Upper lobe of left lung (tissue), 4 donors: ENCODE results near the gene NHLRC4.

Experiments
- CTCF ChIP-seq, 6 experiments: fragments of 450-650 bp in 4 of 6; fragments of 200-600 bp in 2 of 6; sonication (generic) in 2 of 6; IDR thresholded peaks; one replicate each; pipeline ENCODE4 v1.5.1; 2016 to 2019; ENCODE audit warnings: antibody characterized with exemption in 6 of 6
- EP300 ChIP-seq, 4 donors: sonication (generic); formaldehyde crosslinking; IDR thresholded peaks; one replicate each; pipeline ENCODE4 v1.5.1; 2017; ENCODE audit warnings: antibody characterized with exemption in 4 of 4, control low read depth in 2 of 4
- POLR2A ChIP-seq, 4 donors: fragments of 450-650 bp; IDR thresholded peaks; one replicate each; pipeline ENCODE4 v1.5.1; 2016 to 2017; ENCODE audit warnings: antibody characterized with exemption in 4 of 4, mild to moderate bottlenecking in 2 of 4
- POLR2AphosphoS5 ChIP-seq, 2 donors: sonication (generic); formaldehyde crosslinking; IDR thresholded peaks; one replicate each; pipeline ENCODE4 v1.5.1; 2017; ENCODE audit warnings: antibody characterized with exemption in 2 of 2

GRCh38 chr16:534856-535445, 31.9 kb upstream of the NHLRC4 start:
- TF ChIP-seq CTCF (IDR thresholded peaks at IDR 0.05) = no peak
- no peak for TF ChIP-seq POLR2AphosphoS5 (IDR thresholded peaks at IDR 0.05)
- TF ChIP-seq EP300 (IDR thresholded peaks at IDR 0.05) = no peak
- TF ChIP-seq POLR2A (IDR thresholded peaks at IDR 0.05) = no peak
